EH (cell line): ENCODE measurements around the gene TEAD4.

ENCODE experiments used
- DNase-seq: peaks from one replicate; pipeline ENCODE4 v3.0.0-alpha.2; 2015; ENCODE audit warnings: low read depth

Gene TEAD4

DNA sequence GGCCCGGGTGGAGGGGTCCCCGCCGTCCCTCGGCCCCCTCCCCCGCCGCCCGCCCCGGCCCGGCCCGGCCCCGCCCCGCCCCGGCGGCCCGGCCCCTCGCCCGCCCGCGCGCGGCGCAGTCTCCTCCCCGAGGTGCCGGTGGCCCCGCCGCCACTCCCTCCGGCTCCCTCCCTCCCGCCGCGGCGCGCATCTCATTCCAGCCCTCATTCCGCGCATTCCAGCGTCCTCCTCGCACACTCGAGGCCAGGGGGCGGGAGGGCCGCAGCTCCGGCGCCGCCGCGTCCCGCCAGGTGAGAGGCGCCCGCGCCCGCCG, at the start of gene TEAD4:
TEAD4 (plus strand) TSS at position 206 of the 313 bp plus-strand sequence.
- peak; percentile 90 for DNase-seq

DNA sequence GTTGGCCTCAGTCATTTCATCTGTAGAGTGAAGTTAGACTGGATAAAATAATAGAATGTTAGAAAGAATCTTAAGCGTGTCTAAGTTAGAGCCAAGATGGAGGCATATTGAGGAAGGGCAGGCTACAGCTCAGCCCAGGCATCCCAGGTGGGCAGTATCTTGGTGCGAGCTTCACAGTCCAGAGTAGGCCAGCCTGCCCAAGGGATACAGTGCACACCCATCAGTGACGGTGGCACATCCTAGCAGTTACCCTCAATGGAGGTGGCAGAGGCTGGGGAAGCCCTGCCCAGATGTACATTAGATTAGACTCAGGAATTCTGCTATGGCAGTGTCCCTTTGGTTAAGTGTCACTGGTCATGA, 47.0 kb upstream of the TEAD4 start:
- no peak for DNase-seq

DNA sequence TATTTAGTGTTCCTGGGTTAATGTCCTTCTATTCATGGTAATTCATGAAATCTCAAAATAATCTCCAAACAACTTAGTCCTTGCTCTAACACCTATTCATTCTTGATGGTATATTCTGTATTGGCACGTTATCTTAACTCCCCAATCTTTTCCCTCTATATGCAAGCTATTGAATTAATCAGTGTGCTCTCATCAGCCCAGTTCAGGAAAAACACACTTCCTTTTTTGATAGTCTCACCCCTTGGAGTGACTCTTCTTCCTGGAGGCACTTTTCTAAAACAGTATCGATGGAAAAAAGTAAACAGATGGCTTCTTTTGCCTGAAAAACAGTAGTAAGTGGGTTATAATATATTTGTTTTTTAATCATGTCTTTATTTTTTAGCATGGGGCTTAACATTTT, 39.9 kb upstream of the TEAD4 start:
- no peak for DNase-seq

DNA sequence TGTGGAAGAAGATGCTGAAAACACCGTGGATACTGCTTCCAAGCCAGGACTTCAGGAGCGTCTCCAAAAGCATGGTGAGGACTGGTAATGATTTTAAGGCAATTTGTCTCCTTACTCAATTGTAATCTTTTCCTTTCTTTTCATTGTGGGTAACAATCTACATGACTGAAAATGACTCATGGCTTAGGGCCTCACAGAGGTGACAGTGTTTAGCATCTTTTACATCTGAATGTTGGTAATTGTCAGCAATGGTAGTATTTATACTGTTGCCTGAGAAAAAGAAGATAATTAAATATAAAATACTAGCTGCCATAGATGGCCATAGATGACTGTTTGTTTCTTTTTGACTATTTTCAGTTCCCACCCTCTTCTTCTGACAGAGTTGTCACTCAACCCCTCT, 36.9 kb upstream of the TEAD4 start:
- peak; percentile 46 for DNase-seq

DNA sequence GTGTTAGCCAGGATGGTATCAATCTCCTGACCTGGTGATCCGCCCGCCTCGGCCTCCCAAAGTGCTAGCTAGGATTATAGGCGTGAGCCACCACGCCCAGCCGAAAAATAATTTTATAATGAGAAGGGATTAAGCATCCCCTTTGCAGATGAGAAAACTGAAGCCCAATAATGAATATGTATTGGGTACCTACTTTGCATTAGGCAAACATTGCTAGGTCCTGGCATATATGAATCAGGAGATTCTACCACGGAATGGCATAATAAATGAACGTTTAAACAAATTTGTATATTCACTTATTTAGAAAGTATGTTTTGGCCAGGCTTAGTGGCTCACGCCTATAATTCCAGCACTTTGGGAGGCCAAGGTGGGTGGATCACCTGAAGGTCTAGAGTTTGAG, 36.1 kb upstream of the TEAD4 start:
- no peak for DNase-seq

DNA sequence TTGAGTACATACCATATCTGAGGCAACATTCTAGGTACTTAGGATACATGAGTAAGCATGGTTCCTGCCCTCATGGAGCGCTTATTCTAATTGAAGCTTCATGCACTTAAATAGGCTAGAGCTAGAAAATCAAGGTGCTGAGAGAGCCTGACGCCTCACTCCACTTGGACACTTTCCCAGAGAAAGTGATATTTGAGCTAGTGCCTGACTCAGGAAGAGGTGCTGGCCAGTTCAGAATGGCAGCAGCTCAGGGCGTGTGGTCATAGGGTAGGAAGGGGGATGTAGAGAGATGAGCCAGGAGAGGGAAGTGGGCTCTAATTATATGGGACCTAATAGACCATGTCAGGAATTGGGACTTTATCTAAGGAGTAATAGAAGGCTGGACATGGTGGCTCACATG, 35.2 kb upstream of the TEAD4 start:
- peak; percentile 41 for DNase-seq

DNA sequence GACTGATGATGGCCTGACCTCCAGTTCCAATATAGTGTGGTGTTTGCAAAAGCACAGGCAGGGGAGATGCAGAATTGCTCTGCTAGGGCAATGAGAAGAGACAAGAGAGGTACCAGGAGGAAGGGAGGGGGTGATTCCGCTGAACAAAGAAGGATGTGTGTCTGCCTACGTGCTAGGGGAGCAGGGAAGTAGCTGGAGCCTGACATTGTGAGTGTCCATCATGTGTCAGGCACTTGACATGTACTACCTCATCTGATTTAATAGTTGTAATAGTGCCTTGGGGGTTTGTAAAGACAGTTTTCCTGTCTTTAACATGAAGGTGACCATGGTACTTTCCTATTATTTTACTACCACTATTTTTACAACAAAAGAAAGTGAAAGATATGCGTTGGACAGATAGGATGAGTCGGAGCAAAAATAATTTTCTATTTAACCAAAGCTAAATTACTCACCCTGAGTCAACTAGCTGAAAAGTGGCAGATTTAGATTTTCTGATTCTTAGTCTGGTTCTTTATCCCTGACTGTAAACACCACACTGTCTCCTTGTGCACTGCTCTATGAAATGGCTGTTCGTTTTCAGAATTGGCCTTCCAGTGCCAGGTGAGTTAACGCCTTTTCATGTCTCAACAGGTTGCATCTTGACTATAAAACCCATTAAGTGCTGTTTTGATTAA, 33.7 kb upstream of the TEAD4 start:
- peak; percentile 36 for DNase-seq

DNA sequence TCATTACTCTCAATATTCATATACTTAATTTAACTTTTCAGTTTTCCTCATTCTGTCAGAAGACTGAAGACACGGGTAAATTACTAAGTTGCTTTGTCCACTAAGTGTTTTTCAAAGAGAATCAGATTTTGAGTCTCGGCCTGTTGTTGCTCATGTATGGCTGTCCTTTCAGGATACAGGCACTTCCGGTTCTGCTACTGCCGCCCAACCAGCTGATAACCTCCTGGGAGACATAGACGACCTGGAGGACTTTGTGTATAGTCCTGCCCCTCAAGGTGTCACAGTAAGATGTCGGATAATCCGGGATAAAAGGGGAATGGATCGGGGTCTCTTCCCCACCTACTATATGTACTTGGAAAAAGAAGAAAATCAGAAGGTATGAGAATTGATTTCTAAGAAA, 28.3 kb upstream of the TEAD4 start:
- DNase-seq, result no peak

DNA sequence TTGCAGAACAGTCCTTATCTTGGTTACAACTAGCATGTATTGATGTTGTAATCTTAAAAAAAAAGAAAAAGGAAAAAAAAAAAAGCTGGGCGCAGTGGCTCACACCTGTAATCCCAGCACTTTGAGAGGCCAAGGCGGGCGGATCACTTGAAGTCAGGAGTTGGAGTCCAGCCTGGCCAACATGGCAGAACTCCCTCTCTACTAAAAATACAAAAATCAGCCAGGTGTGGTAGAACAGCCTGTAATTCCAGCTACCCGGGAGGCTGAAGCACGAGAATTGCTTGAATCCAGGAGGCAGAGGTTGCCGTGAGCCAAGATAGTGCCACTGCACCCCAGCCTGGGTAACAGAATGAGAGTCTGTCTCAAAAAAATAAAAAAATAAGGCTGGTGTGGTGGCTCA, 25.6 kb upstream of the TEAD4 start:
- DNase-seq, result no peak

DNA sequence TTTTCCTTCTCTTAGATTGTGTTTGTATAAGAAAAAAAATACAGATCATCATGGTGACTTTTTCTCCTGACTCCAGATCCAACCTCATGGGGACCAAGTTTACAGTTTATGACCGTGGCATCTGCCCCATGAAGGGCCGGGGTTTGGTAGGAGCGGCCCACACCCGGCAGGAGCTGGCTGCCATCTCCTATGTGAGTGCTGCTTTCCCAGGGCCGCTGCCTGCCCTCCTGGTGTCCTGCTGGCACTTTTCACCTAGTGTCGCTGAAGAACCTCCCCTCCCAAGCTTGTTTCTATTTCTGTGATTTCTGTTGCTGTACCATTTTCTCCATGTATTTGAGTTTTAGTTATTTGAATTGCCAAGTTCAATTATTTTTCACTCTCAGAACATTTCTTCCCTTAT, 24.8 kb upstream of the TEAD4 start:
- no peak for DNase-seq

DNA sequence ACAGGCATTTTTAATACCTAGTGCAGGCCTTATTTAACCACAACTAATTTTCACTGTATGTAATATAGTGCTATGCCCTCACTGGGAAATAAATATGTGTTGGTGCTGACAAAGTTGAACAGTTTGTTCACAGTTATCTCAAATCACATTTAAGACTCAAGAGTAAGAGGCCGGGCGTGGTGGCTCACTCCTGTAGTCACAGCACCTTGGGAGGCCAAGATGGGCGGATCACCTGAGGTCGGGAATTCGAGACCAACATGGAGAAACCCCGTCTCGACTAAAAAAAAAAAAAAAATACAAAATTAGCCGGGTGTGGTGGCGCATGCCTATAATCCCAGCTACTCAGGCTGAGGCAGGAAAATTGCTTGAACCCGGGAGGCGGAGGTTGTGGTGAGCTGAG, 22.9 kb upstream of the TEAD4 start:
- no peak for DNase-seq

DNA sequence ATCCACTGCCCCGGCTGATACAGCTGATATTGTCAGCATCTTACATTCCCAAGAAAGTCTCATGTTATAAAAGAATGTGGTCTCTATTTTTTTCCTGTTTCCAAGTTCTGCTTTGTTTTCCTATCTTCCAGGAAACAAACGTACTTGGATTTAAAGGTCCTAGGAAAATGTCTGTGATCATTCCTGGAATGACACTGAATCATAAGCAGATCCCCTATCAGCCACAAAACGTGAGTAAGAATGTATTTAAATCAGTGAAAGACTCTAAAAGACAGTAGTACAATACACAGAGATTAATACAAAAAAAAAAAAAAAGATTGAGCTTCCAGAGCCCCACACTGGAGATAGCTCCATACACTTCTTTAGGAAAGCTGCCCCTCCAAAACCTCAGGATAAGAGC, 21.7 kb upstream of the TEAD4 start:
- no peak for DNase-seq

DNA sequence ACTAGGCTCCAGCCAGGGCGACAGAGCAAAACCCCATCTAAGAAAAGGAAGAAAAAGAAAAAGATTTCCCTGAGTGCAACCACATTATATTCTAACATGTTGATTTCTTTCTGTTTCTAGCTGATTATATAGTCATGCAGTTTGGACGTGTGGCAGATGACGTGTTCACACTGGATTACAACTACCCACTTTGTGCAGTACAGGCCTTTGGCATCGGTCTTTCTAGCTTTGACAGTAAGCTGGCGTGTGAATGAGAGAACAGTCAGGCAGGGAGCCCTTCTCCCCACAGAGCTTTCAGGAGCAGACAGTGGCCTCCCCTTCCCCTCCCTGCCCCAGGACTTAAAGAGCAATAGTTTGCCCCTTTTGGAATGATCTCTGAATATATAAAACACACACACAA, 20.0 kb upstream of the TEAD4 start:
- DNase-seq, result no peak

DNA sequence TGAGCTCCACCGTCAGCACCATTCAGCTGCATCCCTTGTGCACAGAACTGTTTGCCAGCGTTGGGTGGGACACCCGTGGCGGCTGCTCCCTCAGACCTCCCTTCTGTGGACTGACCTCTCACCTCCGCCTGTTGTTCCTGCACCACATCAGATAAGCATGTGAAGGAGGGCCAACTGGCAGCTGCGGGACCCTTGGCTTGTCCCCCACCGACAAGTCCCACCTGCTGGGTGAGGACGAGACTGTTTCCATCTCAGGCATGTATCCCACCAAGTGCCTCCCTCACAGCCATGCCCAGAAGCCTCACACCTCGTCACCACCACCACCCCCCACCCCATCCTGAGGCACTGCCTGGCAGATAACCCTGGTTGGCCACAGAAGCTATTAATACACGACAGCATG, 18.6 kb upstream of the TEAD4 start:
- no peak for DNase-seq

DNA sequence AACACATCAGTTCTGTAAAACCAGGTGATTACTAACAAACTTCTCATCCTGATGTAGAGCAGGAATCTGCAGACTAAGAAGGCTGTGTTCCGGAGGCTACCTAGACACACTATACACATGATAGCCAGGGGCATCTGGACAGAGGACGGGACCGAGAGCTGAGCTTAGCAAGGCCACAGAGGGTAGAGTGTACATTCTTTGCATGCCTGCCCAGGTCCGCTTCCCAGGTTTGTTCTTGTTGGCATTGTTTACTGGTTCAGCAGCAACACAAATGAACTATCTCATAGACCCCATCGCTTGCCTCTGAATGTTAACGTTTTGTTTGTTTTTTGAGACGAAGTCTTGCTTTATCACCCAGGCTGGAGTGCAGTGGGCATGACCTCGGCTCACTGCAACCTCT, 17.7 kb upstream of the TEAD4 start:
- no peak for DNase-seq

DNA sequence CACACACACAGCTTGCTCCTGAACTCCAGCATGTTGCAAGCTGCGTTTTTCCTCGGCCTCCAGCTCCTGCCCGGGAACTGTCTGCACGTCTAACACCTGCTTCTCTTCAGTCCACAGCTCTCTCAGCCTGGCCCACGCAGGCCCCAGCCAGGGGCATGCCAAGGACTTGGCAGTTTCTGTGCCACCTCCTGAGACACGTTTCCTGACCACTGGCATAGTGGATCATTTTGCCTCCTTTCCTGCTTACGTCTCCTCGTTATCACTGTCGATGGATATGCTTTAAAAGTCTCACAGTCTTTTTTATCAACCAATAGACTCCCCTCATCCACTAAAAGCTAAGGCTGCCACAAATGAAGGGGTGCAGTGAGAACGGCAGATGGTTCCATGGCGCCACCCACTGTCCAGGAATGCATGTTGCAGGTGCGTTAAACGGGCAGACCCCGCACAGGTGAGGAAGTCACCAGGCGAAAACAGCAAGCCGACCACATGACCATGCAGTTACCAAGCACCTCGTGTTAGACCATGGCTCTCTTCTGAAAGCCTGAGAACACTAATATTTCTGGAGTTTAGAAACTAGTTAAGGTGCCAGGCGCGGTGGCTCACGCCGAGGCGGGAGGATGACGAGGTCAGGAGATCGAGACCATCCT, 14.7 kb upstream of the TEAD4 start:
- DNase-seq, result peak; percentile 40

DNA sequence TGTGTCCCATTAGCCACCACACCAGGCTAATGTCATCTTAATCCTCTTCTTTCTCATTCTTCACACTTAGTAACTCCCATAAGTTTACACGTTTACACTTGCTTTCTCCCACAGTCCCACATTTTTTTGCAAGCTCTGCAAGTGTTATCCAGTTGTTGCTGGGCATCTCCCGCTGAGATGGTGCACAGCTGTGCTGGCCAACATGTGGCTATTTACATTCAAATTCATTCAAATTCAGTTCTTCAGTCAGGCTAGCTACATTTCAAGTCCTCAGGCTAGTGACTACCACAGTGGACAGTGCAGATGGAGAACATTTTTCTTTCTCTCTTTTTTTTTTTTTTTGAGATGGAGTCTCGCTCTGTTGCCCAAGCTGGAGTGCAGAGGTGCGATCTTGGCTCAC, 9.8 kb upstream of the TEAD4 start:
- no peak for DNase-seq

DNA sequence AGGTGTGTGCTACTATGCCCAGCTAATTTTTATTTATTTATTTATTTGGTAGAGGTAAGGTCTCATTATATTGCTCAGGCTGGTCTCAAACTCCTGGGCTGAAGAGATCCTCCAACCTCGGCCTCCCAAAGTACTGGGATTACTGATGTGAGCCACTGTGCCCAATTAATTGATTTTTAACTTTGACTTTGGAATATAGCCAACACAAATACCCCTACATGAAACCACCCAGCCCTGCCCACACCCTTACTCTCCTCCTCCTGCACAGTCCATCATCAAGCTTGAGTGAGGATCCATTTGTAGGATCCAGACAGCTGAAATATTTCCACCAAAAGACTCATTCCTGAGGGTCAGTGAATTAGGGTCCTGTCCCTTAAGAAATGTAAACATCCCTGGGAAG, 3.3 kb upstream of the TEAD4 start:
- no peak for DNase-seq

DNA sequence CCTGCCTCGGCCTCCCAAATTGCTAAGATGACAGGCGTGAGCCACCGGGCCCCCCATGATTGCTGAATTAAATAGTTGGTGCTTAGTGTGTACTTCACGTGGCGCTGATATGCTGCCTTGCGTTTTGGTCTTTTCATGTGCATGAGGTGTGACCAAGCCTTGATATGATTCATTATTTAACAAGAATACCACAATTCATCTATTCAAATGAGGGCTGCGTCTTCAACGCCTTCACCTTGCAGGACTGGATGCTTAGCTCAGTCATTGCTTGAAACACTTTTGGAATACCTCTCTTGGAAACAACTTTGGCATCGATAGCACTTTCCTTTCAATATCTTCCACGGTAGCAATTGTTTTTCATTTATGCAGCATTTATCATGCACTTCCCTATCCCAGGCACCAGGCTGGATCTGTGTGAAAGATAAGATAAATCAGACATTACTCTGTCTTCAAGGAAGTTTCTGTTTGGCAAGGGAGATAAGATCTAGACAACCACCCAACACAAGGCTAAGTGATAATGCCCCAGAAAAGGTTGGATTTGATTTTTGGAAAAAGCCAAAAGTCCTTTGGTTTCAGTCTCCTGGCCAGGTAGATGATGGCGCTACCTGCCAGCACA, 1.3 kb upstream of the TEAD4 start:
- DNase-seq, result no peak

DNA sequence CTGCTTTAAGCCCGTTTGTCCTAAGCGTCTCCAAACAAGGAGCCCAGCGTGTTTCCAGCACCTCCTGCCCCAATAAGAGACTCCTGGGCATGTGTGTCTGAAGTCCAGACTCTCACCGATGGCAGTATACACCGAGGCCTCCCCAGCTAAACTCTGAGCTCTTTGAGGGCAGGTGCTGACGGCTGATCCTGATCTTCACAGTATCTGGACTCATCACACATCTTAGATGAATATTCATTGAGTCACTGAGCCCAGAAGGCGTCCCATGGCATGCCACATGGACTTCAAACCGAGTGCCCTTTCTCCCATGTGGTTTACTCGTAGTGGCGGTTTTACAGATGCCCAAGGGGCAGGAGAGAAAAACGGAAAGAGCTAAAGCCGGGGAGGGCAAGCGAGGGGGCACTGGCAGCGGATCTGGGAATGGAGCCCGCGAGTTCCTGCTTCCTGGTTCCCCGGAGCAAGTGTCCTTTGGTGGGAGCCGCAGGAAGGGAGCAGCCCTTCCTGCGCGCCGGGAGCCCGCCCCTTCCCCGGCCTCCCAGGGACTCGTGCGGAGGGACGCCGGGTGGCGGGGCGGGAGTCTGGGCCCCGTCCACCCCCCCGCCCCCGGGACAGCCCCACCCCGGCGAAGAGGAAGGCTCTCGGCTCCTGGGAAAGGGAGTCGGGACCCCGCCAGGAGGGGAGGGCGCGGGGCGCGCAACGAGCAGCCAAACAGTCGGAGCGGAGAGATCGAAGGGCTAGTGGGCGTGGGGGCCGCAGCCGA, 585 bp upstream of the TEAD4 start:
- DNase-seq, result peak; percentile 90

DNA sequence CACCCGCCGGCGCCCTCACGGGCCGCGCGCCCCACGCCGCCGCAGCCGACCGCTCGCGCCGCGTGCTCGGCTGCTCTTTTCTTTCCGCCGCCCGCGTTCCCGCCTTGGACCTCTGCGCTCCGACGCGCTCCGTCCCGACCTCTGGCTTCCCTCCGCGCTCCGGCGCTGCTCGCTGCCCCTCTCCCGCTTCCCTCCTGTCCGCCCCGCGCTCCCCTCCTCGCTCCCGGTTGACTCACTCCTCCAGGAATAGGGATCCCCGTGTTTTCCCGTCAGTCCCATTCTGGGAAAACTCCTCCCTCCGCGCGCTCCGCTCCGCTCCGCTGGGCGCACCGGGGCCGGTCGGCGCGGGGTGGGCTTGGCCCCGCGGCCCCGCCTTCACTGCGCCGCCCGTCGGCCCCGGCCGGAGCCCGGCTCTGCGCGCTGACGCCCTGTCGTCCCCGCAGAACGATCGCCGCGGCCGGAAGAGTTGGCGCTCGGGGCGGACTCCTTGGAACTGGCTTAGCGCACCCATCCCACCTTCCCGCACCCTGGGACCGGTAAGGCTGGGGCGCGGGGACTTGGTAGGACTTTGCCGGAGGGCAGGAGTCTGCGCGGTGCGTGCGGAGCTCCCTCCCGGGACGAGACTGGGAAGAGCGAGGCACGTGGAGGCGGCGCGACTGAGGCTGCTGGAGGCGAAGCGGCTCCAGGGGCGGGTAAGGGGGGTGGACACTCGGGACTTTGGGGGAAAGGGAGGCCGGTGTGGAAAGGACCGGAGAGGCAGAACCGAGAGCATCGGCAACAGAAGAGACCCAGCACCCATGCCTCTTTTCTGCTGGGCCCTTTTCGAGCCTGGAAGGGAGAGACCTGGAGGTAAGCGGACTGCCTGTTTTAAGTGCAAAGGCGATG, 550 bp downstream of the TEAD4 start:
- peak; percentile 81 for DNase-seq

DNA sequence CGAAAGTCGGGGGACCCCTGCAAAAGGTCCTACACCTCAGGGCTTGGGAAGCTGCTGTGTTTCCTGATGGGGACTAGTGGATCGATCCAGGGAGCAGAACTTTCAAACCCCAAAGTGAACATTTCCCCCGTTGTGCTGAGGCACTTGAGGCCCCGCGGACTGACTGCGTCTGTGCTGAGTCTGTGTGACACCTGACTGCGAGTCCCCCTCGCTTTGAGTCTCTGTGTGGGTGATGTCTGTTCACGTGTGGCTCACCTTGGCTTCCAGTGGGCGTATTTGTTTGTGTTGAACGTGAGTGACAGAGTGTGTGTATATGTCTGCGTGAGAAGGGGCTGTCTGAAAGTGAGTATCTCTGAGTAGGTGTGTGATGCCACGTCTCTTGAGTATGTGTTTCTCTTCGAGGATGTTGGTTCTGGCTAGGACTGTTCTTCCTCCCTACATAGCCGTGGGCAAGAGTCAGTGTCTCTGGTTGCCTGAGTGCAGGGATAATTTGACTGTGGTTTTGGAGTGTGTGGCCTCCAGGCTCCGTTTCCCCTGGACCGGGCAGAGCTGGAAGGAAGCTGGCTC, 1.3 kb downstream of the TEAD4 start:
- peak; percentile 78 for DNase-seq
